Upper lobe of right lung (tissue), 1 donor: ENCODE results near the gene FAM83D. TPM values are rescaled to one million over a fixed set of nuclear protein-coding genes. Genes with fewer than 3 reads are reported as not detected.
A peak's percentile ranks its signal among the peaks of the same experiment; 100 is the strongest.

Experiments
- ATAC-seq: fragments of 200-7000 bp; cut with Tn5 transposase; one replicate; pipeline ENCODE4 v1.9.1; 2020; ENCODE audit warnings: mild to moderate bottlenecking, moderate library complexity
- DNase-seq: peaks from one replicate; pipeline ENCODE4 v3.0.0-alpha.2; 2020
- H3K27ac ChIP-seq: fragments of 200-600 bp; one replicate; pipeline ENCODE4 v1.8.0; 2022
- H3K27me3 ChIP-seq: fragments of 200-600 bp; one replicate; pipeline ENCODE4 v1.8.0; 2022; ENCODE audit warnings: mild to moderate bottlenecking
- H3K36me3 ChIP-seq: fragments of 200-600 bp; one replicate; pipeline ENCODE4 v1.8.0; 2022
- H3K4me1 ChIP-seq: fragments of 200-600 bp; one replicate; pipeline ENCODE4 v1.8.0; 2022
- H3K4me3 ChIP-seq: fragments of 200-600 bp; one replicate; pipeline ENCODE4 v1.8.0; 2022; ENCODE audit warnings: mild to moderate bottlenecking
- H3K9me3 ChIP-seq: fragments of 200-600 bp; one replicate; pipeline ENCODE4 v1.8.0; 2022
- intact Hi-C: fragments of 100-400 bp; cut with DNase I; formaldehyde crosslinking; loops from one replicate; pipeline ENCODE4 v1.11.0; 2022
- total RNA-seq: library from RNA; stranded (reverse); fragmentation: NEBNext Ultra II Directional; extraction: Animal tissue kit (Norgen Biotek cat#: 25700); gene quantifications from one replicate; pipeline ENCODE4 v1.2.1, GENCODE V29; 2021
- TF ChIP-seq, protein P1 (sequence below): fragments of 200-600 bp; IDR thresholded peaks from one replicate; pipeline ENCODE4 v1.8.0; 2022; ENCODE audit warnings: antibody characterized with exemption
- donor health status: DM: no; HTN: yes; CAD: no; lungs with severe emphysema.

The FAM83D gene
- total RNA-seq, 1 donor from 2014 or later: 2.0 TPM

DNA sequence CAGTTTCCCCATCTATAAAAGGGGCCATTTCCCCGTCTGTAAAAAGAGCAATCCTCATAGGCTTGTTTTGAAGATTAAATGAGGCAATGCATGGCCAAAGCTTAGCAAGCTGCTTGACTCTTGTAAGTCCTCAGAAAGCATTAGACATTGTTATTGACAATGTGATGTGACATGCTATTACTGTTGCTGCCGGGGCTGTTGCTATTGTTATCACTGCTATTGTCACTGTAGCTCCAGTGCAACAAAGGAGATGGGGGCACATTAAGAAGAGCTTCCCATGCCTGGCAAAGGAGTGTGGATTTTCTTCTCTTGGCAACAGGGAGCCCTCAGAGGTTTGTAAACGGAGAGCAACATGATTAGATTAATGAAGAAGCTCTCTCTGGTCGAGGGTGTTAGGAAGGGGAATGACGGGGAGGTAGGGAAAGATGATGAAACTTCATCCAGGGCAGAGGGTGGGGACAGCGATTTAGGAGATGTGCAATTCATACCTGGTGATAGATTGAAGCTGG, 33.1 kb upstream of the FAM83D start:
- intact Hi-C loops: loop anchor here (10.0 kb wide), 1 partner anchor 238 kb away; no protein-coding TSS in a partner anchor
- TF ChIP-seq, protein P1, sequence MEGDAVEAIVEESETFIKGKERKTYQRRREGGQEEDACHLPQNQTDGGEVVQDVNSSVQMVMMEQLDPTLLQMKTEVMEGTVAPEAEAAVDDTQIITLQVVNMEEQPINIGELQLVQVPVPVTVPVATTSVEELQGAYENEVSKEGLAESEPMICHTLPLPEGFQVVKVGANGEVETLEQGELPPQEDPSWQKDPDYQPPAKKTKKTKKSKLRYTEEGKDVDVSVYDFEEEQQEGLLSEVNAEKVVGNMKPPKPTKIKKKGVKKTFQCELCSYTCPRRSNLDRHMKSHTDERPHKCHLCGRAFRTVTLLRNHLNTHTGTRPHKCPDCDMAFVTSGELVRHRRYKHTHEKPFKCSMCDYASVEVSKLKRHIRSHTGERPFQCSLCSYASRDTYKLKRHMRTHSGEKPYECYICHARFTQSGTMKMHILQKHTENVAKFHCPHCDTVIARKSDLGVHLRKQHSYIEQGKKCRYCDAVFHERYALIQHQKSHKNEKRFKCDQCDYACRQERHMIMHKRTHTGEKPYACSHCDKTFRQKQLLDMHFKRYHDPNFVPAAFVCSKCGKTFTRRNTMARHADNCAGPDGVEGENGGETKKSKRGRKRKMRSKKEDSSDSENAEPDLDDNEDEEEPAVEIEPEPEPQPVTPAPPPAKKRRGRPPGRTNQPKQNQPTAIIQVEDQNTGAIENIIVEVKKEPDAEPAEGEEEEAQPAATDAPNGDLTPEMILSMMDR: no peak
- no peak for DNase-seq
- H3K4me3 ChIP-seq: no peak overlapping the region
- H3K9me3 ChIP-seq: no peaks in the 10 kb centered on the region
- peaks cover 5% of the 10 kb centered on the region for H3K27me3 ChIP-seq
- H3K36me3 ChIP-seq: no peaks in the 10 kb centered on the region
- peak overlapping the region; percentile 42 for H3K27ac ChIP-seq
- no peak for ATAC-seq
- H3K4me1 ChIP-seq: no peaks in the 10 kb centered on the region

DNA sequence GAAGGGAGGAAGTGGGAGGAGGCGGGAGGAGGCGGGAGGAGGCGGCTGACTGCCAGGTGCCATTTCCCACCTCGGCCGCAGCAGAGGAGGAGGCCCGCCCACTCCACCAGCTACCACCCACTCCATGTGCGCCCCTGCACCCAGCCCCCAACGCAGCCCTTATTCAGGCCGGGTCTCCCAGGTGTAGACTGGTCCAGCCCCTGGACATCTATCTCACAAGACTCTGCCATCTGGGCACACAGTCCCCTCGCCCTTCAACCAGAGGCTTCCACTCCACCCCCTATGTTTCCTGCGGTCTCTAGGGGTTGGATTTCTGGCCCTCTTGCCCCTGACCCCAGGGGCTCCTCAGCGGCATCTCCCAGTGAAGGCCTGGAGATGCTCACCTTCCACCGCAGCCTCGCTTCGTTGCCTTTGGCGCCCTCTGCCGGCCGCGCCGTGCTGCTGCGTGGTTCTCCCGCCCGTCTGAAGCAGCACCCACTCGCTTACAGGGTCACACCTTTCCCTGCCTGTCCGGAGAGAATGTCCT, 32.6 kb upstream of the FAM83D start:
- H3K4me1 ChIP-seq: no peaks in the 10 kb centered on the region
- no peak overlapping the region for H3K4me3 ChIP-seq
- DNase-seq (peak; percentile 83), ATAC-seq (peak; percentile 85)
- no peaks in the 10 kb centered on the region for H3K36me3 ChIP-seq
- peak overlapping the region; percentile 42 for H3K27ac ChIP-seq
- no peaks in the 10 kb centered on the region for H3K9me3 ChIP-seq
- peaks cover 5% of the 10 kb centered on the region for H3K27me3 ChIP-seq
- intact Hi-C loops: loop anchor here (10.0 kb wide), 1 partner anchor 239 kb away; no protein-coding TSS in a partner anchor
- TF ChIP-seq, protein P1: peak; percentile 93

DNA sequence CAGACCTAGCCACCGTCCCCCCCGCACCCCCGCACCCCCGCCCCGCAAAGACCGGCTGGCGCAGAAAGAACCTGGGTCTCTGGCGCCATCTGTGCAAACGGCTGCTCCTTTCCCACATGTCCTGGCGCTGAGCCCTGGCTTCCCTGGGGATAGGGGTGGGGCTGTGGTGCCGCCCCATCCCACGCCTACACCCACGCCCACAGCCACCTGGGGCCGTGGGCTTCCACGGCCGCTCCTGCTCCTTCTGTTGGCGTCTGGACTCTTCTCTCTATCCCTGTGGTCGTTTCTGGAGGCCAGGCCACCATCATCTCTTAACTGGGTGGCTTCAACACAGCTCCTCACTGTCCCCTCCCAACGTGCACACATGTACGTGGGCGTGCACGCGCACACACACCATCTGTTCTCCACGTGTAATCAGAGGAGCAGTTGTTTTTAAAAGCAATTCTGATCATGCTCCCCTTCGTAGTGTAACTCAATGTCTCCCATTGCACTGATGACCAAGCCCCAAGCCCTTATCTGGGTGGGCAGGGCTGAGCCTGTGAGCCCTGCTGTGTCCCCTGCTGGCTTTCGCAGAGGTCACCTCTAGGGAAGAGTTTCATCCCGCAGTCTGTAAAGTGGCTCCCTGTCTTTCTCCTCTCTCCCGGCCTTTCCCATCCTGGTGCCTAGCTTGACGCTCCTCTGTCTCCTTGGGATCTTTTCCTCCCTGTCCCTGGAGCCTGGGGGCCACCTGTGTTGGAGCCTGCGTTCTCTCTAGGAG, 31.9 kb upstream of the FAM83D start:
- DNase-seq (no peak), ATAC-seq (peak; percentile 45)
- no peak overlapping the region for H3K4me3 ChIP-seq
- no peaks in the 10 kb centered on the region for H3K9me3 ChIP-seq
- intact Hi-C loops: loop anchor here (10.0 kb wide), 1 partner anchor 239 kb away; no protein-coding TSS in a partner anchor
- TF ChIP-seq, protein P1: no peak
- H3K27ac ChIP-seq: no peak overlapping the region
- H3K4me1 ChIP-seq: no peaks in the 10 kb centered on the region
- peaks cover 5% of the 10 kb centered on the region for H3K27me3 ChIP-seq
- no peaks in the 10 kb centered on the region for H3K36me3 ChIP-seq

DNA sequence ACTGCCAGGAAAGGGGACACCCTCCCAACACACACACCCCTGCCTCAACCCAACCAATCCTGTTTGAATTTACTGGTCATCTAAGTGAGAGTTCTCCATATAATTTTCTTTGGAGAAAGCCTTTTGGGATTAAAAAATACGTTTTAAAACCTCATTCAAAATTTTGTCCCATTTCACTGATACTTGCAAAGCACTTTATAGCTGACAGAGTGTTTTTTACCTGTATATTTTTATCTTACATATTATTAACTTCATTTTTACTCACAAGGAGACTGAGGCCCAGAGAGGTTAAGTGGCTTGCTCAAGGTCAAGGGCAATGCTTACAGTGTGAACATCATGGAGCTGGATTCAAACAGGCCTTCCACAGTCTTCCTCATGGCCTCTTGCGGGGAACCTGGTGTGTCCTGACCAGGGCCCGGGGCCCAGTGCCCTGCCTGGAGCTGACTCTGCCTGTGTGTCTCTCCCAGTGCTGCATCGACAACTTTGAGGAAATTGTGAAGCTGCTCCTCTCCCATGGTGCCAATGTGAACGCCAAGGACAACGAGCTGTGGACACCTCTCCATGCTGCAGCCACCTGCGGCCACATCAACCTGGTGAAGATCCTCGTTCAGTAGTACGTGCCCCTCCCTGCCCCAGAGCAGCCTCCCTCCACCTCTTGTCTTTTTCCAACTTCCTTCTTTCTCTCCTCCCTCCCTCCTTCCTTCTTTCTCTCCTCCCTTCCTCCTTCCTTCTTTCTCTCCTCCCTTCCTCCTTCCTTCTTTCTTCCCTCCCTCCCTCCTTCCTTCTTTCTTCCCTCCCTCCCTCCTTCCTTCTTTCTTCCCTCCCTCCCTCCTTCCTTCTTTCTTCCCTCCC, 30.9 kb upstream of the FAM83D start:
- Histone ChIP-seq H3K27ac (no peak overlapping the region), H3K4me1 (no peaks in the 10 kb centered on the region), H3K27me3 (peaks cover 5% of the 10 kb centered on the region), H3K4me3 (no peak overlapping the region), H3K9me3 (no peaks in the 10 kb centered on the region), H3K36me3 (no peaks in the 10 kb centered on the region)
- DNase-seq: no peak
- ATAC-seq: no peak
- TF ChIP-seq, protein P1: no peak
- intact Hi-C loops: loop anchor here (10.0 kb wide), 1 partner anchor 241 kb away; no protein-coding TSS in a partner anchor

DNA sequence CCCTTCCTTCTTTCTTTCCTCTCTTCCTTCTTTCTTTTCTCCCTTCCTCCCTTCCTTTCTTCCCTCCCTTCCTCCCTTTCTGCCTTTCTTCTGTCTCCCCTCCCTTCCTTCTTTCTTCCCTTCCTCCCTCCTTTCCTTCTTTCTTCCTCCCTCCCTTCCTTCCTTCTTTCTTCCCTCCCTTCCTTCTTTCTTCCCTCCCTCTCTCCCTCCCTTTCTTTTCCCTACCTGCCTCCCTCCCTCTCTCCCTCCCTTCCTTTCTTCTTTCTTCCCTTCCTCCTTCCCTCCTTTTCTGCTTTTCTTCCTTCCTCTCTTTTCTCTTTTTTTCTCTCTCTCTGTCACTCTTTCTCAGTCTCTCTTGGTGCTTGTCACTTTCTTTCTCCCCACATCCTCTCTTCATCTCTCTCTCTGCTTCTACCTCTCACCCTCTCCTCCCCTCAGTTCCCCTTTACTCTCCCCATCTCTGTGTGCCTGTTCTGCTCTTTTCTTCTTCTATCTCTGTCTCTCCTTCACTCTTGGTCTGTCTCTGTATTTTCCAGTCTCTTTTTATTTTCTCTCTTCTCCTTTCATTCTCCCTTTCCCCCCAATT, 30.1 kb upstream of the FAM83D start:
- no peak for DNase-seq
- H3K27ac ChIP-seq: no peak overlapping the region
- no peaks in the 10 kb centered on the region for H3K36me3 ChIP-seq
- no peaks in the 10 kb centered on the region for H3K4me1 ChIP-seq
- ATAC-seq: no peak
- no peaks in the 10 kb centered on the region for H3K9me3 ChIP-seq
- TF ChIP-seq, protein P1: no peak
- peaks cover 5% of the 10 kb centered on the region for H3K27me3 ChIP-seq
- intact Hi-C loops: loop anchor here (10.0 kb wide), 1 partner anchor 241 kb away; no protein-coding TSS in a partner anchor
- no peak overlapping the region for H3K4me3 ChIP-seq
